SK-N-SH treated with all-trans-retinoic acid at 6 μM for 48 hours (cell line): Measurements from ENCODE around the gene UBE2R2.
"Not testable (repeated sequence)": the region's sequence is repeated elsewhere in the genome, so short reads cannot be mapped to it uniquely, and the experiment has no call there.

Experiments
- ATAC-seq: fragments of 200-7000 bp; cut with Tn5 transposase; 3 replicates; pipeline ENCODE4 v1.9.1; 2020; ENCODE audit warnings: mild to moderate bottlenecking, moderate library complexity
- ARNTL ChIP-seq: fragments of 450-650 bp; formaldehyde crosslinking; IDR thresholded peaks from 2 replicates; pipeline ENCODE4 v1.5.0; 2020; ENCODE audit warnings: low read depth, mild to moderate bottlenecking, moderate library complexity, borderline replicate concordance
- BACH2 ChIP-seq: fragments of 250-450 bp; sonication (Bioruptor Pico); IDR thresholded peaks from 2 replicates; pipeline ENCODE4 v1.9.0; 2021; ENCODE audit warnings: mild to moderate bottlenecking, borderline replicate concordance
- CSDC2 ChIP-seq: fragments of 250-450 bp; sonication (Bioruptor Pico); IDR thresholded peaks from 2 replicates; pipeline ENCODE4 v1.5.0; 2020; ENCODE audit warnings: mild to moderate bottlenecking, moderate library complexity
- CSRNP3 ChIP-seq: fragments of 250-450 bp; sonication (Bioruptor Pico); IDR thresholded peaks from 2 replicates; pipeline ENCODE4 v1.5.1; 2021; ENCODE audit warnings: mild to moderate bottlenecking, moderate library complexity
- ESRRG ChIP-seq: fragments of 250-450 bp; sonication (Bioruptor Pico); IDR thresholded peaks from 2 replicates; pipeline ENCODE4 v1.6.1; 2021; ENCODE audit warnings: mild to moderate bottlenecking
- GLIS3 ChIP-seq: fragments of 250-450 bp; sonication (Bioruptor Pico); IDR thresholded peaks from 2 replicates; pipeline ENCODE4 v1.5.0; 2020; ENCODE audit warnings: mild to moderate bottlenecking, moderate library complexity
- ISL1 ChIP-seq: fragments of 250-450 bp; sonication (Bioruptor Pico); IDR thresholded peaks from 2 replicates; pipeline ENCODE4 v2.1.2; 2022; ENCODE audit warnings: mild to moderate bottlenecking, moderate library complexity
- SNAI2 ChIP-seq: fragments of 250-450 bp; sonication (Bioruptor Pico); IDR thresholded peaks from 2 replicates; pipeline ENCODE4 v1.5.0; 2020; ENCODE audit warnings: mild to moderate bottlenecking, moderate library complexity
- TSHZ2 ChIP-seq: fragments of 250-450 bp; sonication (Bioruptor Pico); IDR thresholded peaks from 2 replicates; pipeline ENCODE4 v1.5.0; 2020; ENCODE audit warnings: mild to moderate bottlenecking, moderate library complexity
- ZC3H10 ChIP-seq: fragments of 250-450 bp; sonication (Bioruptor Pico); IDR thresholded peaks from 2 replicates; pipeline ENCODE4 v1.5.1; 2021; ENCODE audit warnings: mild to moderate bottlenecking, moderate library complexity
- ZFP3 ChIP-seq: fragments of 250-450 bp; sonication (Bioruptor Pico); IDR thresholded peaks from 2 replicates; pipeline ENCODE4 v1.5.0; 2020; ENCODE audit warnings: mild to moderate bottlenecking, moderate library complexity
- ZFP30 ChIP-seq: fragments of 450-650 bp; formaldehyde crosslinking; IDR thresholded peaks from 2 replicates; pipeline ENCODE4 v1.5.0; 2022; ENCODE audit warnings: mild to moderate bottlenecking, moderate library complexity
- ZNF8 ChIP-seq: fragments of 450-650 bp; formaldehyde crosslinking; IDR thresholded peaks from 2 replicates; pipeline ENCODE4 v1.5.0; 2020; ENCODE audit warnings: mild to moderate bottlenecking, moderate library complexity
- TF ChIP-seq, protein P1 (sequence below): fragments of 250-450 bp; sonication (Bioruptor Pico); IDR thresholded peaks from 2 replicates; pipeline ENCODE4 v1.5.1; 2020; ENCODE audit warnings: low read depth, mild to moderate bottlenecking, moderate library complexity
- TF ChIP-seq, protein P2 (sequence below): fragments of 250-450 bp; sonication (Bioruptor Pico); IDR thresholded peaks from 2 replicates; pipeline ENCODE4 v1.8.0; 2020; ENCODE audit warnings: mild to moderate bottlenecking, moderate library complexity, borderline replicate concordance

The UBE2R2 gene

DNA sequence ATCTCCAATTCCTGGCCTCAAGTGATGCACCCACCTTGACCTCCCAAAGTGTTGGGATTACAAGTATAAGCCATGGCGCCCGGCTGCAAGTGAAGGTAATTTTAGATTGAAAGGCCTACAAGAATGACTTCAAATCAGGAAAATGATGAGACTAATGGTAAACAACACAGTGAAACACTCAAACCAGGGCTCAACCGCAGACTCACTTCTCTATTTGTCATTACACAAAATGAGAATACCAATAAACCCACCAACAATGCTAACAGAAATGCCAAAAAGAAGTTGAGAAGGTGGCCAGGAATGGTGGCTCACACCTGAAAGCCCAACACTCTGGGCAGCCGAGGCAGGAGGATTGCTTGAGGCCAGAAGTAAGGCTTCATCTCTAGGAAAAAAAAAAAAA is 139.6 kb downstream of the UBE2R2 start:
- no peak for ATAC-seq
- no peak for TF ChIP-seq SNAI2
- no peak for TF ChIP-seq BACH2 (CRISPR knock-in tag)
- TF ChIP-seq CSDC2 (CRISPR knock-in tag) = no peak
- no peak for TF ChIP-seq ESRRG (CRISPR knock-in tag)
- TF ChIP-seq, protein P1, sequence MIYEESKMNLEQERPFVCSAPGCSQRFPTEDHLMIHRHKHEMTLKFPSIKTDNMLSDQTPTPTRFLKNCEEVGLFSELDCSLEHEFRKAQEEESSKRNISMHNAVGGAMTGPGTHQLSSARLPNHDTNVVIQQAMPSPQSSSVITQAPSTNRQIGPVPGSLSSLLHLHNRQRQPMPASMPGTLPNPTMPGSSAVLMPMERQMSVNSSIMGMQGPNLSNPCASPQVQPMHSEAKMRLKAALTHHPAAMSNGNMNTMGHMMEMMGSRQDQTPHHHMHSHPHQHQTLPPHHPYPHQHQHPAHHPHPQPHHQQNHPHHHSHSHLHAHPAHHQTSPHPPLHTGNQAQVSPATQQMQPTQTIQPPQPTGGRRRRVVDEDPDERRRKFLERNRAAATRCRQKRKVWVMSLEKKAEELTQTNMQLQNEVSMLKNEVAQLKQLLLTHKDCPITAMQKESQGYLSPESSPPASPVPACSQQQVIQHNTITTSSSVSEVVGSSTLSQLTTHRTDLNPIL (CRISPR knock-in tag) = no peak
- no peak for TF ChIP-seq ZFP30

- no peak for ATAC-seq
- TF ChIP-seq ARNTL (CRISPR knock-in tag) (no peak), ZNF8 (CRISPR knock-in tag) (no peak), ZFP30 (no peak), ZFP3 (CRISPR knock-in tag) (no peak), CSDC2 (CRISPR knock-in tag) (no peak), GLIS3 (CRISPR knock-in tag) (no peak), TSHZ2 (CRISPR knock-in tag) (no peak), ZC3H10 (CRISPR knock-in tag) (no peak), CSRNP3 (CRISPR knock-in tag) (no peak), ESRRG (CRISPR knock-in tag) (no peak), BACH2 (CRISPR knock-in tag) (no peak), SNAI2 (no peak)
- TF ChIP-seq, protein P2, sequence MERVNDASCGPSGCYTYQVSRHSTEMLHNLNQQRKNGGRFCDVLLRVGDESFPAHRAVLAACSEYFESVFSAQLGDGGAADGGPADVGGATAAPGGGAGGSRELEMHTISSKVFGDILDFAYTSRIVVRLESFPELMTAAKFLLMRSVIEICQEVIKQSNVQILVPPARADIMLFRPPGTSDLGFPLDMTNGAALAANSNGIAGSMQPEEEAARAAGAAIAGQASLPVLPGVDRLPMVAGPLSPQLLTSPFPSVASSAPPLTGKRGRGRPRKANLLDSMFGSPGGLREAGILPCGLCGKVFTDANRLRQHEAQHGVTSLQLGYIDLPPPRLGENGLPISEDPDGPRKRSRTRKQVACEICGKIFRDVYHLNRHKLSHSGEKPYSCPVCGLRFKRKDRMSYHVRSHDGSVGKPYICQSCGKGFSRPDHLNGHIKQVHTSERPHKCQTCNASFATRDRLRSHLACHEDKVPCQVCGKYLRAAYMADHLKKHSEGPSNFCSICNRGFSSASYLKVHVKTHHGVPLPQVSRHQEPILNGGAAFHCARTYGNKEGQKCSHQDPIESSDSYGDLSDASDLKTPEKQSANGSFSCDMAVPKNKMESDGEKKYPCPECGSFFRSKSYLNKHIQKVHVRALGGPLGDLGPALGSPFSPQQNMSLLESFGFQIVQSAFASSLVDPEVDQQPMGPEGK = no peak
- TF ChIP-seq, protein P1 (CRISPR knock-in tag) = no peak
These were observed 142.8 kb downstream of the UBE2R2 start for GRCh38 chr9:33959725-33960124.

DNA sequence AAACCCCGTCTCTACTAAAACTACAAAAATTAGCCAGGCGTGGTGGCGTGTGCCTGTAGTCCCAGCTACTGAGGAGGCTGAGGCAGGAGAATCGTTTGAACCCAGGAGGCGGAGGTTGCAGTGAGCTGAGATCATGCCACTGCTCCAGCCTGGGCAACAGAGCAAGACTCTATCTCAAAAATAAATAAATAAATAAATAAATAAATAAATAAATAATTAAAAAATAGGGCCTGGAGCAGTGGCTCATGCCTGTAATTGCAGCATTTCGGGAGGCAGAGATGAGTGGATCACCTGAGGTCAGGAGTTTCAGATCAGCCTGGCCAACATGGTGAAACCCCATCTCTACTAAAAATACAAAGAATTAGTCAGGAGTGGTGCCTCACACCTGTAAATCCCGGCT is 145.5 kb downstream of the UBE2R2 start:
- ATAC-seq = not testable (repeated sequence)

DNA sequence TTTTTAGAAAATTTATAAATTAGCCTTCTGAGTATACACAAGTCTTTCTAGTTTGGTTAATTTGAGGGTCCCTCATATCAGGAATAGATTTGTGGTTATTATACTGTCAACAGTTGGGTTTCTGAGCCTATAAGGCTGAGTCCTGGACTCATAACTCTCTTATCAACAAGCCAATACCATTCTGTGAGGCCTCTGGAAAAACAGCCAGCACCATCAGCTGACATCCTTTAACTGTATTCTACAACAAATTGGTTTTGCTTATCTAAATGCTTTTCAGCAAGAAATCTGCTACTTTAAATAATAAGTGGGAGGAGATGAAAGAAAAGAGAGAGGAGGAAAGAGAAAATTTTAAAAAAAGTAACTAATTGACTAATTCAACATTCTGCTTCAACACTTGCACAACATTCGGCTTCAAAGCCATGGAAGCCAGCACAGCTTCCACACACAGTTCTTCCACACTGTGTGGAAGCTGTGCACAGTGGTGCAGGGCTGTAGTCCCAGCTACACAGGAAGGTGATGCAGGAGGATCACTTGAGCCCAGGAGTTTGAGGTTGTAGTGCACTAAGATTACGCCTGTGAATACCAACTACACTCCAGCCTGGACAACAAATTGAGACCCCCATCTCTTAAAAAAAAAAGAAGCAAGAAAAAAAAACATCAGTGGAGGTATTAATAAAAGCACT is 147.3 kb downstream of the UBE2R2 start:
- no peak for ATAC-seq
- TF ChIP-seq ISL1 (CRISPR knock-in tag) = no peak
- TF ChIP-seq, all 23 proteins: peak for 0
